ENCODE measurements around the gene AOAH.

Gene AOAH

GRCh38 chr7:36606153-36606975, 117.9 kb downstream of the AOAH start:
- no peak for TF ChIP-seq SPI1 (IDR thresholded peaks at IDR 0.05; ENCODE audit: borderline replicate concordance, low read depth)
- TF ChIP-seq, protein P1, sequence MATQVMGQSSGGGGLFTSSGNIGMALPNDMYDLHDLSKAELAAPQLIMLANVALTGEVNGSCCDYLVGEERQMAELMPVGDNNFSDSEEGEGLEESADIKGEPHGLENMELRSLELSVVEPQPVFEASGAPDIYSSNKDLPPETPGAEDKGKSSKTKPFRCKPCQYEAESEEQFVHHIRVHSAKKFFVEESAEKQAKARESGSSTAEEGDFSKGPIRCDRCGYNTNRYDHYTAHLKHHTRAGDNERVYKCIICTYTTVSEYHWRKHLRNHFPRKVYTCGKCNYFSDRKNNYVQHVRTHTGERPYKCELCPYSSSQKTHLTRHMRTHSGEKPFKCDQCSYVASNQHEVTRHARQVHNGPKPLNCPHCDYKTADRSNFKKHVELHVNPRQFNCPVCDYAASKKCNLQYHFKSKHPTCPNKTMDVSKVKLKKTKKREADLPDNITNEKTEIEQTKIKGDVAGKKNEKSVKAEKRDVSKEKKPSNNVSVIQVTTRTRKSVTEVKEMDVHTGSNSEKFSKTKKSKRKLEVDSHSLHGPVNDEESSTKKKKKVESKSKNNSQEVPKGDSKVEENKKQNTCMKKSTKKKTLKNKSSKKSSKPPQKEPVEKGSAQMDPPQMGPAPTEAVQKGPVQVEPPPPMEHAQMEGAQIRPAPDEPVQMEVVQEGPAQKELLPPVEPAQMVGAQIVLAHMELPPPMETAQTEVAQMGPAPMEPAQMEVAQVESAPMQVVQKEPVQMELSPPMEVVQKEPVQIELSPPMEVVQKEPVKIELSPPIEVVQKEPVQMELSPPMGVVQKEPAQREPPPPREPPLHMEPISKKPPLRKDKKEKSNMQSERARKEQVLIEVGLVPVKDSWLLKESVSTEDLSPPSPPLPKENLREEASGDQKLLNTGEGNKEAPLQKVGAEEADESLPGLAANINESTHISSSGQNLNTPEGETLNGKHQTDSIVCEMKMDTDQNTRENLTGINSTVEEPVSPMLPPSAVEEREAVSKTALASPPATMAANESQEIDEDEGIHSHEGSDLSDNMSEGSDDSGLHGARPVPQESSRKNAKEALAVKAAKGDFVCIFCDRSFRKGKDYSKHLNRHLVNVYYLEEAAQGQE (IDR thresholded peaks at IDR 0.05; ENCODE audit: insufficient replicate concordance, low read depth) = no peak
- TF ChIP-seq, protein P2, sequence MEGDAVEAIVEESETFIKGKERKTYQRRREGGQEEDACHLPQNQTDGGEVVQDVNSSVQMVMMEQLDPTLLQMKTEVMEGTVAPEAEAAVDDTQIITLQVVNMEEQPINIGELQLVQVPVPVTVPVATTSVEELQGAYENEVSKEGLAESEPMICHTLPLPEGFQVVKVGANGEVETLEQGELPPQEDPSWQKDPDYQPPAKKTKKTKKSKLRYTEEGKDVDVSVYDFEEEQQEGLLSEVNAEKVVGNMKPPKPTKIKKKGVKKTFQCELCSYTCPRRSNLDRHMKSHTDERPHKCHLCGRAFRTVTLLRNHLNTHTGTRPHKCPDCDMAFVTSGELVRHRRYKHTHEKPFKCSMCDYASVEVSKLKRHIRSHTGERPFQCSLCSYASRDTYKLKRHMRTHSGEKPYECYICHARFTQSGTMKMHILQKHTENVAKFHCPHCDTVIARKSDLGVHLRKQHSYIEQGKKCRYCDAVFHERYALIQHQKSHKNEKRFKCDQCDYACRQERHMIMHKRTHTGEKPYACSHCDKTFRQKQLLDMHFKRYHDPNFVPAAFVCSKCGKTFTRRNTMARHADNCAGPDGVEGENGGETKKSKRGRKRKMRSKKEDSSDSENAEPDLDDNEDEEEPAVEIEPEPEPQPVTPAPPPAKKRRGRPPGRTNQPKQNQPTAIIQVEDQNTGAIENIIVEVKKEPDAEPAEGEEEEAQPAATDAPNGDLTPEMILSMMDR (IDR thresholded peaks at IDR 0.05; ENCODE audit: insufficient read depth, low read length) = no peak
- TF ChIP-seq POLR2AphosphoS5 (IDR thresholded peaks at IDR 0.05; ENCODE audit: low read depth) = no peak
- TF ChIP-seq GABPA (IDR thresholded peaks at IDR 0.05; ENCODE audit: low read depth) = no peak
- no peaks in the 10 kb centered on the region for H3K27me3 ChIP-seq (ENCODE audit: insufficient read depth, poor library complexity, severe bottlenecking)
- H3K4me3 ChIP-seq (replicated peaks; ENCODE audit: insufficient read depth, low read length) = no peak overlapping the region
- no peak overlapping the region for H3K27ac ChIP-seq (replicated peaks)
- DNase-seq (ENCODE audit: low read depth in 1 of 2, low spot score in 1 of 2) = no peak

GRCh38 chr7:36605261-36606051, 118.8 kb downstream of the AOAH start:
- Histone ChIP-seq H3K27ac (replicated peaks) (no peak overlapping the region), H3K4me3 (replicated peaks; ENCODE audit: insufficient read depth, low read length) (no peak overlapping the region), H3K27me3 (ENCODE audit: insufficient read depth, poor library complexity, severe bottlenecking) (no peaks in the 10 kb centered on the region)
- TF ChIP-seq, protein P1 (IDR thresholded peaks at IDR 0.05; ENCODE audit: insufficient replicate concordance, low read depth) = no peak
- TF ChIP-seq POLR2AphosphoS5 (IDR thresholded peaks at IDR 0.05; ENCODE audit: low read depth) = no peak
- no peak for TF ChIP-seq GABPA (IDR thresholded peaks at IDR 0.05; ENCODE audit: low read depth)
- TF ChIP-seq, protein P2 (IDR thresholded peaks at IDR 0.05; ENCODE audit: insufficient read depth, low read length) = no peak
- TF ChIP-seq SPI1 (IDR thresholded peaks at IDR 0.05; ENCODE audit: borderline replicate concordance, low read depth) = no peak
- no peak for DNase-seq (ENCODE audit: low read depth in 1 of 2, low spot score in 1 of 2)

DNA sequence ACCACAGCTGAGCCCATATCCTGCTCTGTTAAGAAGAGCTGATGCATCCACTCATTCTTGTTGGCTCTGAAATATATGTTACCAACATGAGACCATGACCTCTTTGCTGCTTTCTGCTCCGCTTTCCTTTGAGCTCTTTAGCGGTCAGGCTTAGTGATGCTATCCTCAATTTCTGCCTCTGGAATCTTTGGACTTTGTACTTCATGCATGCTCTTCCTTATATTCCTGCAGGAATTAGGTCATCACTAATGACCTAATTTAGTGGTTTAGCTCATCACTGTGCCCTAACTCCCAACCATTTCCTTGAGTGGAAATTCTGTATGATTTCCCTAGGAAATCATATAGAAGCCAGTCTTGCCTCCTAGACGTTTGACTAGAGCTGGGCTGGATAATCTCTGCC, 119.5 kb downstream of the AOAH start:
- DNase-seq (ENCODE audit: low read depth in 1 of 2, low spot score in 1 of 2) = no peak
- Histone ChIP-seq H3K4me3 (replicated peaks; ENCODE audit: insufficient read depth, low read length) (no peak overlapping the region), H3K27ac (replicated peaks) (no peak overlapping the region), H3K27me3 (ENCODE audit: insufficient read depth, poor library complexity, severe bottlenecking) (no peaks in the 10 kb centered on the region)
- TF ChIP-seq SPI1 (IDR thresholded peaks at IDR 0.05; ENCODE audit: borderline replicate concordance, low read depth) = no peak
- TF ChIP-seq, protein P2 (IDR thresholded peaks at IDR 0.05; ENCODE audit: insufficient read depth, low read length) = no peak
- TF ChIP-seq POLR2AphosphoS5 (IDR thresholded peaks at IDR 0.05; ENCODE audit: low read depth) = no peak
- TF ChIP-seq GABPA (IDR thresholded peaks at IDR 0.05; ENCODE audit: low read depth) = no peak
- TF ChIP-seq, protein P1 (IDR thresholded peaks at IDR 0.05; ENCODE audit: insufficient replicate concordance, low read depth) = no peak
